ENCODE data around the gene NCAPH2. TPM values are rescaled to one million over a fixed set of nuclear protein-coding genes. Genes with fewer than 3 reads are reported as not detected.

NCAPH2 gene
- 29.6 TPM for polyA plus RNA-seq (2013, experiment 1 of 2)
- 27.7 TPM for polyA plus RNA-seq (2013, experiment 2 of 2)

- no peaks in the 10 kb centered on the region for H3K9me3 ChIP-seq (replicated peaks in 1 of 2; ENCODE audit: control insufficient read depth in 2 of 2, insufficient read depth in 1 of 2, low read depth in 1 of 2, low read length in 2 of 2)
- H3K23ac ChIP-seq (ENCODE audit: low read depth, low read length, poor library complexity) = peak within 1 kb of the TSS; percentile 98
- H3K27ac ChIP-seq (replicated peaks; ENCODE audit: low read length) = peak within 1 kb of the TSS; percentile 69
- H2BK12ac ChIP-seq (ENCODE audit: low read length) = peak within 1 kb of the TSS; percentile 94
- H2BK5ac ChIP-seq (ENCODE audit: low read length) = peak within 1 kb of the TSS; percentile 75
- peak within 1 kb of the TSS; percentile 100 for H3K9ac ChIP-seq (ENCODE audit: low read depth, low read length, poor library complexity)
- peak within 1 kb of the TSS; percentile 71 for H2AK5ac ChIP-seq (ENCODE audit: low read depth, low read length)
- peak within 1 kb of the TSS; percentile 93 for H3K4ac ChIP-seq (ENCODE audit: low read length)
- H4K91ac ChIP-seq (ENCODE audit: low read depth, low read length, poor library complexity) = no peak within 1 kb of the TSS
- peaks cover 9 to 12% of the 10 kb centered on the region in 2 donors for H3K4me1 ChIP-seq (ENCODE audit: control insufficient read depth in 2 of 2, insufficient read depth in 1 of 2, low read depth in 1 of 2, low read length in 2 of 2)
- H2BK15ac ChIP-seq (ENCODE audit: low read length) = peak within 1 kb of the TSS; percentile 3
- peak within 1 kb of the TSS; percentile 77 for H3K4me2 ChIP-seq (ENCODE audit: insufficient read depth, low read length, poor library complexity, severe bottlenecking)
- H2AFZ ChIP-seq (ENCODE audit: low read length) = peak within 1 kb of the TSS; percentile 99
- DNase-seq (ENCODE audit: low spot score) = peak; percentile 98
- peaks cover 25% of the 10 kb centered on the region for H3K79me1 ChIP-seq (ENCODE audit: low read depth, low read length)
- no peak within 1 kb of the TSS for H2BK120ac ChIP-seq (ENCODE audit: low read depth, low read length)
- peaks cover 16 to 44% of the 10 kb centered on the region in 2 donors for H3K36me3 ChIP-seq (replicated peaks in 1 of 2; ENCODE audit: control insufficient read depth in 2 of 2, insufficient read depth in 2 of 2, low read length in 2 of 2)
- peaks cover 0 to 2% (median 0%) of the 10 kb centered on the region in 3 experiments for H3K27me3 ChIP-seq (ENCODE audit: control insufficient read depth in 3 of 3, insufficient read depth in 3 of 3, low read depth in 1 of 3, low read length in 3 of 3)
- H4K8ac ChIP-seq (ENCODE audit: low read depth, low read length) = peak within 1 kb of the TSS; percentile 48
- no CpG with 5 or more reads among the region's 76 CpGs for WGBS, 2 donors (ENCODE audit: extremely low coverage in 2 of 2, insufficient read length in 2 of 2, insufficient replicate concordance in 1 of 2)
- H3K14ac ChIP-seq (ENCODE audit: low read length) = peak within 1 kb of the TSS; percentile 99
- peak within 1 kb of the TSS; percentile 100 for H3K18ac ChIP-seq (ENCODE audit: low read length)
- peak within 1 kb of the TSS; percentile 97 to 98 for H3K4me3 ChIP-seq (ENCODE audit: low read length in 2 of 2)
These were observed at the start of gene NCAPH2 for GRCh38 chr22:50507991-50508884. Gene NCAPH2 (plus strand): TSS chr22:50508224. CDS start chr22:50508338, 114 bp downstream.

GRCh38 chr22:50459016-50459415 is 49.0 kb upstream of the NCAPH2 start:
- Histone ChIP-seq H2AFZ (ENCODE audit: low read length) (no peak overlapping the region), H3K9ac (ENCODE audit: low read depth, low read length, poor library complexity) (no peak overlapping the region), H2AK5ac (ENCODE audit: low read depth, low read length) (no peak overlapping the region), H2BK120ac (ENCODE audit: low read depth, low read length) (no peak overlapping the region), H3K9me3 (replicated peaks in 1 of 2; ENCODE audit: control insufficient read depth in 2 of 2, insufficient read depth in 1 of 2, low read depth in 1 of 2, low read length in 2 of 2) (no peaks in the 10 kb centered on the region), H4K91ac (ENCODE audit: low read depth, low read length, poor library complexity) (no peak overlapping the region), H3K18ac (ENCODE audit: low read length) (no peak overlapping the region), H3K4ac (ENCODE audit: low read length) (no peak overlapping the region), H3K79me1 (ENCODE audit: low read depth, low read length) (peaks cover 9% of the 10 kb centered on the region), H2BK12ac (ENCODE audit: low read length) (no peak overlapping the region), H3K36me3 (replicated peaks in 1 of 2; ENCODE audit: control insufficient read depth in 2 of 2, insufficient read depth in 2 of 2, low read length in 2 of 2) (peaks cover 78 to 97% of the 10 kb centered on the region in 2 donors), H2BK15ac (ENCODE audit: low read length) (no peak overlapping the region), H3K14ac (ENCODE audit: low read length) (no peak overlapping the region), H3K4me3 (ENCODE audit: low read length in 2 of 2) (no peak overlapping the region), H3K23ac (ENCODE audit: low read depth, low read length, poor library complexity) (no peak overlapping the region), H3K27me3 (ENCODE audit: control insufficient read depth in 3 of 3, insufficient read depth in 3 of 3, low read depth in 1 of 3, low read length in 3 of 3) (no peaks in the 10 kb centered on the region), H3K4me1 (ENCODE audit: control insufficient read depth in 2 of 2, insufficient read depth in 1 of 2, low read depth in 1 of 2, low read length in 2 of 2) (no peaks in the 10 kb centered on the region), H3K27ac (replicated peaks; ENCODE audit: low read length) (no peak overlapping the region), H4K8ac (ENCODE audit: low read depth, low read length) (no peak overlapping the region), H2BK5ac (ENCODE audit: low read length) (no peak overlapping the region), H3K4me2 (ENCODE audit: insufficient read depth, low read length, poor library complexity, severe bottlenecking) (no peak overlapping the region)
- no peak for DNase-seq (ENCODE audit: low spot score)
- no CpG with 5 or more reads among the region's 22 CpGs for WGBS, 2 donors (ENCODE audit: extremely low coverage in 2 of 2, insufficient read length in 2 of 2, insufficient replicate concordance in 1 of 2)

DNA sequence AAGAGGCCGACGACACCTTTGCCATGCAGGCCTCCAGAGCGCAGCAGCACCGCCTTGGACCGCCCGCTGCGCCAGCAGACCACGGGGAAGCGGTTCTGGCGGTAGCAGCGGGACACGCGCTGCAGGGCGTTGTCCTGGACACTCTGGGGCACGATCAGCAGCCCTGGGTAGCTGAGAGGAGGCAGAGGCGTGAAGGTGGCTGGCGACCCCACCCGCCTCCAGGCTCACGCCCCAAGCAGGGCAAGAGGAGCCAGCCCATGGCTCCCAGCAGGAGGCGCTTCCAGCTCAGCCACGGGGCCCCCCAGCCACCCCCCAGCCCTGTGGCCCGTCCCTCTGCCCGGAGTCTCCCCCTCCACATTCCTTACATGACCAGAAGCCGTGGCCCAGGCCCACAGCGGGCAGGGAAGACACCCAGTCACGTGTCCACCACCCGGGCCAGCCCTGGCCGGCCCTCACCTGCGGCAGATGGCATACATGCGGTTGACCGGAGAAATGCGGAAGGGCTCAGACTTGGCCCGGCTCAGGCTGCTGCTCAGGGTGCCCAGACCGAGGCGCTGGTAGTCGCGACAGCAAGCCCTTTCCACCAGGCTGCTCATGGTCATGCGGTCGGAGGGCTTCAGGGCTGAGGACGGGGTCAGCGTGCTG is 48.4 kb upstream of the NCAPH2 start:
- Histone ChIP-seq H2BK15ac (ENCODE audit: low read length) (no peak overlapping the region), H3K27ac (replicated peaks; ENCODE audit: low read length) (no peak overlapping the region), H2AFZ (ENCODE audit: low read length) (no peak overlapping the region), H2BK120ac (ENCODE audit: low read depth, low read length) (no peak overlapping the region), H3K36me3 (replicated peaks in 1 of 2; ENCODE audit: control insufficient read depth in 2 of 2, insufficient read depth in 2 of 2, low read length in 2 of 2) (peaks cover 78 to 97% of the 10 kb centered on the region in 2 donors), H3K4me2 (ENCODE audit: insufficient read depth, low read length, poor library complexity, severe bottlenecking) (no peak overlapping the region), H3K23ac (ENCODE audit: low read depth, low read length, poor library complexity) (no peak overlapping the region), H4K91ac (ENCODE audit: low read depth, low read length, poor library complexity) (no peak overlapping the region), H3K4me3 (ENCODE audit: low read length in 2 of 2) (no peak overlapping the region), H3K27me3 (ENCODE audit: control insufficient read depth in 3 of 3, insufficient read depth in 3 of 3, low read depth in 1 of 3, low read length in 3 of 3) (no peaks in the 10 kb centered on the region), H2BK5ac (ENCODE audit: low read length) (no peak overlapping the region), H4K8ac (ENCODE audit: low read depth, low read length) (no peak overlapping the region), H3K4me1 (ENCODE audit: control insufficient read depth in 2 of 2, insufficient read depth in 1 of 2, low read depth in 1 of 2, low read length in 2 of 2) (no peaks in the 10 kb centered on the region), H3K9me3 (replicated peaks in 1 of 2; ENCODE audit: control insufficient read depth in 2 of 2, insufficient read depth in 1 of 2, low read depth in 1 of 2, low read length in 2 of 2) (no peaks in the 10 kb centered on the region), H3K14ac (ENCODE audit: low read length) (no peak overlapping the region), H3K4ac (ENCODE audit: low read length) (no peak overlapping the region), H2BK12ac (ENCODE audit: low read length) (no peak overlapping the region), H2AK5ac (ENCODE audit: low read depth, low read length) (no peak overlapping the region), H3K79me1 (ENCODE audit: low read depth, low read length) (peaks cover 9% of the 10 kb centered on the region), H3K9ac (ENCODE audit: low read depth, low read length, poor library complexity) (no peak overlapping the region), H3K18ac (ENCODE audit: low read length) (no peak overlapping the region)
- no peak for DNase-seq (ENCODE audit: low spot score)
- WGBS, 2 donors (ENCODE audit: extremely low coverage in 2 of 2, insufficient read length in 2 of 2, insufficient replicate concordance in 1 of 2) = no CpG with 5 or more reads among the region's 41 CpGs

DNA sequence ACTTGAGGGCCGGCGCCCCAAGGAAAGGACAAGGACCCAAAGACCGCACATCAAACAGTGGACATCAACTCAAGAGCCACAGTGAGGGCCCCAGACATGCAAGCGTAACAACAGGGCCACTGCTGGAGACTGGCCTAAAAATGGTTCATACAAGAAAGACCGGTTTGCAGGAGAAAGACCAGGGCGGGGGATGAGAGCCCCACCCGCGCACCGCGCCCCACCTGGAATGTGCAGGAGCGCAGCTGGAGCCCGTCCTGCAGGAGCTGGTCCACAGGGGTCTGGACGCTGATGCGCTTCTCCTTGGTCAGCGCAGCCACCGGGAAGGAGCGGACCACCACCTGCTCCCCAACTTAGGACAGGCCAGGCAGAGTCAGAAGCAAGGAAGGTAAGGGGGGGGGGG is 47.1 kb upstream of the NCAPH2 start:
- Histone ChIP-seq H2BK15ac (ENCODE audit: low read length) (no peak overlapping the region), H2BK5ac (ENCODE audit: low read length) (no peak overlapping the region), H2BK120ac (ENCODE audit: low read depth, low read length) (no peak overlapping the region), H3K9ac (ENCODE audit: low read depth, low read length, poor library complexity) (no peak overlapping the region), H3K4me1 (ENCODE audit: control insufficient read depth in 2 of 2, insufficient read depth in 1 of 2, low read depth in 1 of 2, low read length in 2 of 2) (no peaks in the 10 kb centered on the region), H4K91ac (ENCODE audit: low read depth, low read length, poor library complexity) (no peak overlapping the region), H3K4me2 (ENCODE audit: insufficient read depth, low read length, poor library complexity, severe bottlenecking) (no peak overlapping the region), H3K4ac (ENCODE audit: low read length) (no peak overlapping the region), H3K27me3 (ENCODE audit: control insufficient read depth in 3 of 3, insufficient read depth in 3 of 3, low read depth in 1 of 3, low read length in 3 of 3) (no peaks in the 10 kb centered on the region), H2AK5ac (ENCODE audit: low read depth, low read length) (no peak overlapping the region), H3K18ac (ENCODE audit: low read length) (no peak overlapping the region), H3K14ac (ENCODE audit: low read length) (no peak overlapping the region), H3K79me1 (ENCODE audit: low read depth, low read length) (peaks cover 7% of the 10 kb centered on the region), H4K8ac (ENCODE audit: low read depth, low read length) (no peak overlapping the region), H3K23ac (ENCODE audit: low read depth, low read length, poor library complexity) (no peak overlapping the region), H3K27ac (replicated peaks; ENCODE audit: low read length) (no peak overlapping the region), H3K36me3 (replicated peaks in 1 of 2; ENCODE audit: control insufficient read depth in 2 of 2, insufficient read depth in 2 of 2, low read length in 2 of 2) (peaks cover 78 to 97% of the 10 kb centered on the region in 2 donors), H3K9me3 (replicated peaks in 1 of 2; ENCODE audit: control insufficient read depth in 2 of 2, insufficient read depth in 1 of 2, low read depth in 1 of 2, low read length in 2 of 2) (no peaks in the 10 kb centered on the region), H2BK12ac (ENCODE audit: low read length) (no peak overlapping the region), H2AFZ (ENCODE audit: low read length) (no peak overlapping the region), H3K4me3 (ENCODE audit: low read length in 2 of 2) (no peak overlapping the region)
- WGBS, 2 donors (ENCODE audit: extremely low coverage in 2 of 2, insufficient read length in 2 of 2, insufficient replicate concordance in 1 of 2) = no CpG with 5 or more reads among the region's 17 CpGs
- no peak for DNase-seq (ENCODE audit: low spot score)

Measured in neuronal stem cell (in vitro differentiated cells).